Hindlimb muscle (tissue), 1 donor: ENCODE results near the gene PTPRG. TPM values are rescaled to one million over a fixed set of nuclear protein-coding genes. Genes with fewer than 3 reads are reported as not detected.

ENCODE experiments used
- DNase-seq: peaks from one replicate; pipeline ENCODE4 v3.0.0-alpha.2; 2013
- polyA plus RNA-seq: library from polyadenylated mRNA; unstranded; fragments of 120-200 nt; gene quantifications from one replicate; pipeline ENCODE4 v1.2.1, GENCODE V29; 2013; ENCODE audit not compliant: insufficient read length

PTPRG gene
- polyA plus RNA-seq, 1 donor = 29.4 TPM

GRCh38 chr3:62207197-62207596 lies 645.8 kb downstream of the PTPRG start:
- no peak for DNase-seq

- no peak for DNase-seq
Measured at GRCh38 chr3:62208385-62208784, 647.0 kb downstream of the PTPRG start.

- DNase-seq = no peak
Measured at GRCh38 chr3:62209101-62209500, 647.7 kb downstream of the PTPRG start.

GRCh38 chr3:62210011-62210410 lies 648.6 kb downstream of the PTPRG start:
- no peak for DNase-seq

- DNase-seq = no peak
Measured at GRCh38 chr3:62211675-62212429, 650.5 kb downstream of the PTPRG start.

- DNase-seq = no peak
Measured at GRCh38 chr3:62214850-62215249, 653.5 kb downstream of the PTPRG start.

- no peak for DNase-seq
Measured at GRCh38 chr3:62220616-62221015, 659.2 kb downstream of the PTPRG start.

GRCh38 chr3:62225051-62225450 lies 663.7 kb downstream of the PTPRG start:
- no peak for DNase-seq

- DNase-seq = no peak
Measured at GRCh38 chr3:62226601-62227339, 665.4 kb downstream of the PTPRG start.

GRCh38 chr3:62228467-62228866 lies 667.1 kb downstream of the PTPRG start:
- DNase-seq = no peak

DNA sequence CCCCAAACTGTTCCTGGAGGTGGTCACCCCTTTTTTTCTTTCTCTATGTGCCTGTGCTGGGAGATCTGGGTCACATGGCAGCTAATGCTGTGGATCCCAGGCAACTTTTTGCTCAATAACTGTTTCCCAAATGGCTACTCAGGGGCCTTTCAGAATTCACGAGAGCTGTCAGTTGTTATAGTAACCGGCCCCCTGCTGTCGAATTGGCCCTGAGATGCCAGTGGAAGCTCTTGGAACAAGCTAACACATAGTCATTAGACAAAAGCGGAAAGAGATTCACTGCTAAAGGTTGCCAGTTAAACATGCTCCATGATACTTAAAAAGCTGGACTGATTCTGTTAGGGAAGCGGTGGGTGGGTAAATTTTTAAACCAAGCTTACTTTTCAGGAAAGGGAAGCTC lies 667.8 kb downstream of the PTPRG start:
- DNase-seq = no peak

GRCh38 chr3:62229908-62230307 lies 668.5 kb downstream of the PTPRG start:
- no peak for DNase-seq

- DNase-seq = no peak
Measured at GRCh38 chr3:62233065-62233464, 671.7 kb downstream of the PTPRG start.

- peak; percentile 20 for DNase-seq
Measured at GRCh38 chr3:62236016-62236415, 674.6 kb downstream of the PTPRG start.

DNA sequence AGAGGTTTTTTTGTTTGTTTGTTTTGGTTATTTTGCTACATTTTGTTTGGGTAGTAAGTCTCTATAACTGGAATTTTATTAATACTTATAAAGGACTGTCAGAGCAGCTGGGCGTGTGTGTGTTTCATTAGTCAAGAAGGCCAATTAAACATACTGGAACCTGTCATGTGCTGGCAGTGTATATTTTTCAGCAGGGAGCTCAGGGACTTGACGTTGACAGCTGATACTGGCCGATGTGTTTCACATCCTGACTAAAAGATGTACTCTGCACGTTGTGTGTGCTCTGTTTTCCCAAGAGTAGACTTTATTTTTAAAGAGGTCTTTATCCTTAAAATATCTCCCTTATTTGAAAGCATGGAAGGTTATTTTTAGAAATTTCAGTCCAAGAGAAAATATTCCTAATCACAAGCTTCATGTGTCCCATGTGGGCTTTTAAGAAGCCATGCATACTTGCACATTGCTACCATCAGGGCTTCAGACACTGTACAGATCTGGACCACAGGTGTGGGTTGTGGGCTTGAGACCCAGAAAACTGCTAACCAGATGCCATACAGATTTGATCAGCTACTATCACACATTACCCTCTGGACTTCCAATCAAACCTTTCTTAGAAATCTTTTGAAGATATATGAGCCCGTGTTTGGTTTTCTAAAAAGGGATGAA lies 676.0 kb downstream of the PTPRG start:
- DNase-seq = no peak

- no peak for DNase-seq
Measured at GRCh38 chr3:62238003-62238402, 676.6 kb downstream of the PTPRG start.

- no peak for DNase-seq
Measured at GRCh38 chr3:62238431-62238830, 677.1 kb downstream of the PTPRG start.

- DNase-seq = no peak
Measured at GRCh38 chr3:62241279-62241678, 679.9 kb downstream of the PTPRG start.

- no peak for DNase-seq
Measured at GRCh38 chr3:62242831-62243509, 681.6 kb downstream of the PTPRG start.

DNA sequence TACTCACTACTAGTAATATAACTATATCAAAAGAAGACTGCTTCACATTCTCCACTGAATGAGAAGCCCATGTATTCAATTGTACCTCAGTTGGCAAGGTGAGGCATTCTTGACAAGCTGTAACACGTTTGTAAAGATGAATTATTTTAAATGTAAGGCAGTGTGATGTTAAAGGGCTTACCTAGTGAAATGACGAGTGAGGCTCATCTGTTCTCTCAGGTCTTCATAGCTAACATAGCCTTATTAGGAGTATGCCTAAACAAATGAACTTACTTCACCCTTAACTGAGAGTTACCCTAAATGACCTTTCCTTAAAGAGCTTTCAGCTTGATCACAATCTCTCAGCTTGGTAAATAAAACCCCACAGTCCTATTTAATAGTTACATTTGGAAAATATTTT lies 684.7 kb downstream of the PTPRG start:
- DNase-seq = no peak

DNA sequence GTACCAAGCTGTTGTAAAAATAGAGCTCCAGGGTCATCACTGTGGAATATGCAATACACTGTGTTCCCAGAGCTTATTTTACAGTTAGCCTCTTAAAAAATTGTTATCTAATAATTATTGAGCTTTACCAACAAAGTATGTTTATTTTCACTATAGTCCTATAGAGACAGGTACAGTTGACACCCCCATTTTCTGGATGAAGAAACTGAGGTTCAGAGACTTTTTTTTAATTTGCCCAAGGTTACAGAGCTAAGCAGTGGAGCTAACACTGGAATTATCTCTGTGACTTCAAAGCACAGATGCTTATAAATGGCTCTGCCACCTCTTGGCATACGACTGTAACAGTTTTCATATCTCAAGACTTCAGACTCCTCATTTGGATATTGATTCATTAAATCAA lies 685.6 kb downstream of the PTPRG start:
- DNase-seq = no peak

DNA sequence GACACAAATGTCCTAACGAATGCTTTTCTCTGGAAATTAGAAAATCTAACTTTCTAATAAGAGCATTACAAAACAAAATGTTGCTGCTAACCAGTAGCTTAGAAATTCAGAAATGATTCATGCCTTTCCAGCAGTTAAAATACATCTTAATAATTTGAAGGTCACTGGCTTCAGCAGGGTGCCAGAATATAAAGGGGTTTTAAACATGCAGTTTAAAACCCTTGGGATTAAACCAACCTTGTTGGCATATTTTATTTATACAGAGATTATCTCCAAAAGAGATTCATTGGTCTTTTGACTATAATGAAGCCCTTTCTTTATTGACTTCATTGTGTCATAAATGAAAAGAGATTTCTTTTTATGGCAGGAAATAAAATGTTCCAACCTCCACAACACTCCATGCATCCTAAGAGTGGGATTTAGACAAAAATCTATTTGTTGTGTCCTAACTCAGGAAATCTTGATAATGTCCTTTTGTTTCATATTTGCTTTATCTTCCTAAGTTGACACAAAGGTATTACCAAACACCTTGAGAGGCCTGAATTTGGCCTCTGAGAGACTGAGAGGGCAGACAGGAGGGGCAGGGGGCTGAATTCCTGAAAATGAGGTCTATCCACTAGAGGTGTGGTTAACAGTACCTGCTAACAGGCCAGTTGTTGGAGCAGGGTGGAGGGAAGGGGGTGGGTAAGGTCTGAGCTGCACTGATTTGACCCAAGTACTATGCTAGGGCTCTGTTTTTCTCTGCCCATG lies 687.5 kb downstream of the PTPRG start:
- no peak for DNase-seq

- no peak for DNase-seq
Measured at GRCh38 chr3:62249484-62249776, 688.1 kb downstream of the PTPRG start.
